SK-N-MC (cell line): ENCODE measurements around the gene RFX3.

Experiments
- EZH2 ChIP-seq: fragments of 200-600 bp; sonication (generic); IDR thresholded peaks from one replicate; pipeline ENCODE4 v1.6.1; 2017; ENCODE audit warnings: antibody characterized with exemption
- FOXP2 ChIP-seq: optimal IDR thresholded peaks from 2 replicates; pipeline ENCODE3; 2011; ENCODE audit warnings: mild to moderate bottlenecking, moderate library complexity; ENCODE audit not compliant: insufficient read depth; ENCODE audit errors: extremely low read length, control extremely low read depth
- POLR2AphosphoS5 ChIP-seq: IDR thresholded peaks from 2 replicates; pipeline ENCODE4 v1.6.1; 2012; ENCODE audit warnings: mild to moderate bottlenecking, low read depth, low read length, borderline replicate concordance

GRCh38 chr9:3471883-3472282, 53.9 kb downstream of the RFX3 start:
- no peak for TF ChIP-seq POLR2AphosphoS5
- TF ChIP-seq EZH2, result no peak
- no peak for TF ChIP-seq FOXP2
